Suprapubic skin (tissue), 4 donors: ENCODE data around the gene FUT9. TPM values are rescaled to one million over a fixed set of nuclear protein-coding genes. Genes with fewer than 3 reads are reported as not detected.

ENCODE experiments used
- DNase-seq, 2 donors: peaks; one replicate each; pipeline ENCODE4 v3.0.0-alpha.2; 2019; ENCODE audit warnings: low spot score in 2 of 2
- H3K27ac ChIP-seq: fragments of 200-600 bp; sonication (generic); one replicate; pipeline ENCODE4 v1.5.1; 2019
- H3K27me3 ChIP-seq: fragments of 200-600 bp; sonication (generic); one replicate; pipeline ENCODE4 v1.5.1; 2019
- H3K36me3 ChIP-seq: fragments of 200-600 bp; sonication (generic); one replicate; pipeline ENCODE4 v1.5.1; 2019
- H3K4me1 ChIP-seq: fragments of 200-600 bp; sonication (generic); one replicate; pipeline ENCODE4 v1.5.1; 2019
- H3K4me3 ChIP-seq: fragments of 200-600 bp; sonication (generic); one replicate; pipeline ENCODE4 v1.5.1; 2019; ENCODE audit warnings: mild to moderate bottlenecking
- H3K9me3 ChIP-seq: fragments of 200-600 bp; sonication (generic); one replicate; pipeline ENCODE4 v1.5.1; 2019
- CTCF ChIP-seq, 2 donors: fragments of 200-600 bp in 1 of 2; fragments of 450-650 bp in 1 of 2; sonication (generic) in 1 of 2; IDR thresholded peaks; one replicate each; pipeline ENCODE4 v1.5.1; 2016 to 2019; ENCODE audit warnings: antibody characterized with exemption in 2 of 2, mild to moderate bottlenecking in 1 of 2, moderate library complexity in 1 of 2
- EP300 ChIP-seq: sonication (generic); formaldehyde crosslinking; IDR thresholded peaks from one replicate; pipeline ENCODE4 v1.6.1; 2017; ENCODE audit warnings: antibody characterized with exemption
- POLR2A ChIP-seq, 2 donors: fragments of 450-650 bp; IDR thresholded peaks; one replicate each; pipeline ENCODE4 v1.6.1; 2017; ENCODE audit warnings: antibody characterized with exemption in 2 of 2, mild to moderate bottlenecking in 2 of 2, moderate library complexity in 2 of 2
- POLR2AphosphoS5 ChIP-seq, 3 donors: sonication (generic); formaldehyde crosslinking; IDR thresholded peaks; one replicate each; pipeline ENCODE4 v1.6.1; 2017; ENCODE audit warnings: antibody characterized with exemption in 3 of 3
- WGBS: methylation state at CpG from one replicate; pipeline ENCODE4 v1.1.5; 2018; 5-methylcytosine and 5-hydroxymethylcytosine counted together
- total RNA-seq, 4 donors: library from RNA; depleted of rRNA; stranded (reverse); fragments of >200 nt; gene quantifications; one replicate each; pipeline ENCODE4 v1.1.0, GENCODE V29; 2016

FUT9 gene
- total RNA-seq, 4 donors from 2014 or later = 0.13 to 1.4 (median 0.43) TPM

GRCh38 chr6:96007663-96008062 lies 8.1 kb upstream of the FUT9 start:
- H3K27ac ChIP-seq = no peak overlapping the region
- no peak overlapping the region for H3K4me3 ChIP-seq
- H3K4me1 ChIP-seq = no peaks in the 10 kb centered on the region
- H3K9me3 ChIP-seq = no peaks in the 10 kb centered on the region
- H3K36me3 ChIP-seq = no peaks in the 10 kb centered on the region
- TF ChIP-seq EP300 = no peak
- DNase-seq = no peak
- no peaks in the 10 kb centered on the region for H3K27me3 ChIP-seq
- 63% methylated on average over 2 of the region's 2 CpGs for WGBS

- H3K4me1 ChIP-seq = no peaks in the 10 kb centered on the region
- no peaks in the 10 kb centered on the region for H3K9me3 ChIP-seq
- H3K27me3 ChIP-seq = peaks cover 23% of the 10 kb centered on the region
- TF ChIP-seq EP300 (no peak), POLR2AphosphoS5 (IDR thresholded peaks at IDR 0.05) (no peak), CTCF (IDR thresholded peaks at IDR 0.05) (no peak), POLR2A (IDR thresholded peaks at IDR 0.05) (no peak)
- DNase-seq = no peak
- no peaks in the 10 kb centered on the region for H3K36me3 ChIP-seq
- 83% methylated on average over 3 of the region's 3 CpGs for WGBS
- H3K4me3 ChIP-seq = no peak overlapping the region
- H3K27ac ChIP-seq = no peak overlapping the region
These were observed 2.2 kb upstream of the FUT9 start for GRCh38 chr6:96013531-96013930.

- 11% methylated on average over 20 of the region's 20 CpGs for WGBS
- peaks cover 23% of the 10 kb centered on the region for H3K27me3 ChIP-seq
- no peak for DNase-seq
- TF ChIP-seq CTCF (IDR thresholded peaks at IDR 0.05) (no peak), POLR2AphosphoS5 (IDR thresholded peaks at IDR 0.05) (no peak), EP300 (no peak), POLR2A (IDR thresholded peaks at IDR 0.05) (no peak)
- no peaks in the 10 kb centered on the region for H3K9me3 ChIP-seq
- no peak overlapping the region for H3K27ac ChIP-seq
- H3K36me3 ChIP-seq = no peaks in the 10 kb centered on the region
- H3K4me3 ChIP-seq = peak overlapping the region; percentile 32
- no peaks in the 10 kb centered on the region for H3K4me1 ChIP-seq
These were observed 792 bp upstream of the FUT9 start for GRCh38 chr6:96014846-96015517.

GRCh38 chr6:96016334-96017069 lies 728 bp downstream of the FUT9 start:
- Histone ChIP-seq H3K27ac (no peak overlapping the region), H3K9me3 (no peaks in the 10 kb centered on the region), H3K4me3 (peak overlapping the region; percentile 32), H3K4me1 (no peaks in the 10 kb centered on the region), H3K27me3 (peaks cover 23% of the 10 kb centered on the region), H3K36me3 (no peaks in the 10 kb centered on the region)
- no peak for DNase-seq
- 10% methylated on average over 18 of the region's 18 CpGs for WGBS
- no peak for TF ChIP-seq EP300

GRCh38 chr6:96017070-96017359 lies 1.2 kb downstream of the FUT9 start:
- H3K27me3 ChIP-seq = peaks cover 23% of the 10 kb centered on the region
- no peak overlapping the region for H3K27ac ChIP-seq
- H3K4me1 ChIP-seq = no peaks in the 10 kb centered on the region
- DNase-seq = no peak
- H3K36me3 ChIP-seq = no peaks in the 10 kb centered on the region
- 70% methylated on average over 2 of the region's 2 CpGs for WGBS
- no peak overlapping the region for H3K4me3 ChIP-seq
- TF ChIP-seq POLR2A (IDR thresholded peaks at IDR 0.05) = no peak
- TF ChIP-seq POLR2AphosphoS5 (IDR thresholded peaks at IDR 0.05) = no peak
- TF ChIP-seq EP300 = no peak
- no peak for TF ChIP-seq CTCF (IDR thresholded peaks at IDR 0.05)
- no peaks in the 10 kb centered on the region for H3K9me3 ChIP-seq

GRCh38 chr6:96022225-96022624 lies 6.5 kb downstream of the FUT9 start:
- no peak overlapping the region for H3K27ac ChIP-seq
- DNase-seq = no peak
- TF ChIP-seq POLR2AphosphoS5 (IDR thresholded peaks at IDR 0.05) (no peak), POLR2A (IDR thresholded peaks at IDR 0.05) (no peak), EP300 (no peak), CTCF (IDR thresholded peaks at IDR 0.05) (no peak)
- H3K27me3 ChIP-seq = no peaks in the 10 kb centered on the region
- H3K4me1 ChIP-seq = no peaks in the 10 kb centered on the region
- H3K4me3 ChIP-seq = no peak overlapping the region
- no peaks in the 10 kb centered on the region for H3K9me3 ChIP-seq
- H3K36me3 ChIP-seq = no peaks in the 10 kb centered on the region
